SK-N-SH (cell line): ENCODE measurements around the gene EML3. TPM values are rescaled to one million over a fixed set of nuclear protein-coding genes. Genes with fewer than 3 reads are reported as not detected.

ENCODE experiments used
- CTCF ChIA-PET: fragments of 300-600, 350-600 bp; formaldehyde crosslinking; extraction: SDS; loops from one replicate; lab custom pipeline; 2021; lab: Yijun Ruan, JAX
- POLR2A ChIA-PET: fragments of 350-600 bp; sonication (Branson Sonifier 250); formaldehyde crosslinking; extraction: SDS; loops from one replicate; lab custom pipeline; 2020; ENCODE audit warnings: antibody characterized with exemption, inconsistent platforms; lab: Yijun Ruan, JAX
- DNase-seq: peaks from one replicate; pipeline ENCODE4 v3.0.0; 2012
- H2AFZ ChIP-seq: fragments of 200-600 bp; sonication (generic); 2 replicates; pipeline ENCODE4 v1.8.1; 2016; ENCODE audit warnings: antibody characterized with exemption, mild to moderate bottlenecking, low read depth
- H3F3A ChIP-seq: fragments of 200-600 bp; sonication (generic); replicated peaks from 2 replicates; pipeline ENCODE3; 2016; ENCODE audit warnings: antibody characterized with exemption, mild to moderate bottlenecking; ENCODE audit not compliant: insufficient read depth
- H3K27ac ChIP-seq, 2 experiments: fragments of 200-500 bp in 1 of 2; fragments of 200-600 bp in 1 of 2; sonication (Bioruptor generic) in 1 of 2; sonication (generic), shearing (Covaris generic) in 1 of 2; 2 replicates each; pipeline versions ENCODE4 v1.5.1 to v1.6.1; 2014 to 2016; ENCODE audit warnings: low read depth in 2 of 2, inconsistent platforms in 1 of 2, low read length in 1 of 2, mild to moderate bottlenecking in 1 of 2, mixed read lengths in 1 of 2
- H3K27me3 ChIP-seq: fragments of 200-600 bp; sonication (generic), shearing (Covaris generic); 2 replicates; pipeline ENCODE4 v1.6.1; 2016; ENCODE audit warnings: mixed run types; ENCODE audit not compliant: insufficient read depth
- H3K36me3 ChIP-seq, 2 experiments: fragments of 200-500 bp in 1 of 2; fragments of 200-600 bp in 1 of 2; sonication (Bioruptor generic) in 1 of 2; sonication (generic) in 1 of 2; replicated peaks in 1 of 2; 2 replicates each; pipeline versions ENCODE3 to v1.5.1; 2014 to 2016; ENCODE audit warnings: low read length in 1 of 2, mild to moderate bottlenecking in 1 of 2; ENCODE audit not compliant: insufficient read depth in 2 of 2, control insufficient read depth in 1 of 2
- H3K4me1 ChIP-seq, 2 experiments: fragments of 200-500 bp in 1 of 2; fragments of 200-600 bp in 1 of 2; sonication (Bioruptor generic) in 1 of 2; sonication (generic), shearing (Covaris generic) in 1 of 2; 2 replicates each; pipeline versions ENCODE4 v1.5.1 to v1.6.1; 2014 to 2016; ENCODE audit warnings: low read depth in 1 of 2, low read length in 1 of 2, mixed run types in 1 of 2; ENCODE audit not compliant: insufficient read depth in 2 of 2, control insufficient read depth in 1 of 2
- H3K4me2 ChIP-seq: fragments of 200-600 bp; sonication (generic), shearing (Covaris generic); 2 replicates; pipeline ENCODE4 v1.6.1; 2017; ENCODE audit warnings: mixed run types
- H3K4me3 ChIP-seq, 2 experiments: fragments of 200-500 bp in 1 of 2; fragments of 200-600 bp in 1 of 2; sonication (Bioruptor generic) in 1 of 2; sonication (generic), shearing (Covaris generic) in 1 of 2; 2 replicates each; pipeline versions ENCODE4 v1.5.1 to v1.8.1; 2014 to 2016; ENCODE audit warnings: low read depth in 2 of 2, inconsistent platforms in 1 of 2, low read length in 1 of 2, mild to moderate bottlenecking in 1 of 2, mixed read lengths in 1 of 2, moderate library complexity in 1 of 2
- H3K79me2 ChIP-seq: fragments of 200-600 bp; sonication (generic); 2 replicates; pipeline ENCODE4 v1.8.1; 2017; ENCODE audit warnings: mild to moderate bottlenecking; ENCODE audit not compliant: insufficient read depth
- H3K9ac ChIP-seq: fragments of 200-600 bp; sonication (generic); 2 replicates; pipeline ENCODE4 v1.6.1; 2017; ENCODE audit warnings: mixed run types
- H3K9me2 ChIP-seq: fragments of 200-600 bp; sonication (generic); 2 replicates; pipeline ENCODE4 v1.6.1; 2017; ENCODE audit warnings: mixed run types
- H3K9me3 ChIP-seq: fragments of 200-600 bp; sonication (generic); 2 replicates; pipeline ENCODE4 v1.6.1; 2017; ENCODE audit warnings: mixed run types, mild to moderate bottlenecking, moderate library complexity
- H4K20me1 ChIP-seq: fragments of 200-600 bp; sonication (generic); 2 replicates; pipeline ENCODE4 v1.6.1; 2017; ENCODE audit warnings: mild to moderate bottlenecking, mixed run types; ENCODE audit not compliant: insufficient read depth
- CHD2 ChIP-seq: fragments of 150-350 bp; IDR thresholded peaks from 2 replicates; pipeline ENCODE4 v1.6.1; 2018; ENCODE audit warnings: low read length; ENCODE audit not compliant: partially characterized antibody
- ELF1 ChIP-seq: IDR thresholded peaks from 2 replicates; pipeline ENCODE4 v1.4.0; 2012
- EP300 ChIP-seq, 2 experiments: IDR thresholded peaks; 2 replicates each; pipeline versions ENCODE4 v1.4.0 to v1.6.1; 2012; ENCODE audit warnings: borderline replicate concordance in 1 of 2, low read depth in 1 of 2, low read length in 1 of 2
- FOSL2 ChIP-seq: IDR thresholded peaks from 2 replicates; pipeline ENCODE4 v1.4.0; 2012; ENCODE audit warnings: low read depth, mild to moderate bottlenecking, moderate library complexity, borderline replicate concordance
- FOXJ3 ChIP-seq: sonication (generic); formaldehyde crosslinking; IDR thresholded peaks from 2 replicates; pipeline ENCODE4 v1.5.1; 2020; ENCODE audit warnings: mild to moderate bottlenecking, missing genetic modification reagents
- JUND ChIP-seq: IDR thresholded peaks from 2 replicates; pipeline ENCODE4 v1.4.0; 2012
- NRF1 ChIP-seq: IDR thresholded peaks from 2 replicates; pipeline ENCODE4 v1.6.1; 2012; ENCODE audit warnings: low read depth, mild to moderate bottlenecking, low read length
- RAD21 ChIP-seq: IDR thresholded peaks from 2 replicates; pipeline ENCODE4 v1.6.1; 2012; ENCODE audit warnings: mild to moderate bottlenecking, low read length
- RCOR1 ChIP-seq: fragments of 150-350 bp; IDR thresholded peaks from 2 replicates; pipeline ENCODE4 v1.6.1; 2017; ENCODE audit warnings: antibody characterized with exemption, low read length
- REST ChIP-seq: IDR thresholded peaks from 2 replicates; pipeline ENCODE4 v1.6.1; 2012; ENCODE audit warnings: mild to moderate bottlenecking, low read depth, low read length, moderate library complexity
- RFX5 ChIP-seq: IDR thresholded peaks from 2 replicates; pipeline ENCODE4 v1.6.1; 2012; ENCODE audit warnings: mild to moderate bottlenecking, improper control_type of control experiment, low read length
- RXRA ChIP-seq: IDR thresholded peaks from 2 replicates; pipeline ENCODE4 v1.4.0; 2012; ENCODE audit warnings: low read depth, mild to moderate bottlenecking, borderline replicate concordance
- SMC3 ChIP-seq: IDR thresholded peaks from 2 replicates; pipeline ENCODE4 v1.6.1; 2012; ENCODE audit warnings: low read depth, low read length, improper control_type of control experiment
- USF2 ChIP-seq: fragments of 150-350 bp; IDR thresholded peaks from 2 replicates; pipeline ENCODE4 v1.6.1; 2017; ENCODE audit warnings: antibody characterized with exemption, low read length, low read depth, borderline replicate concordance
- ZBTB33 ChIP-seq: IDR thresholded peaks from 2 replicates; pipeline ENCODE4 v1.4.0; 2012; ENCODE audit warnings: low read depth, borderline replicate concordance
- WGBS: methylation state at CpG from one replicate; pipeline ENCODE4 v1.1.6; 2017; ENCODE audit warnings: low lambda C conversion rate; 5-methylcytosine and 5-hydroxymethylcytosine counted together
- polyA plus RNA-seq, 3 experiments: library from polyadenylated mRNA; depleted of rRNA; stranded (reverse); fragments of >200 nt; gene quantifications; 2 replicates each; pipeline ENCODE4 v1.2.3, GENCODE V29; 2012

EML3 gene
- polyA plus RNA-seq, 1 of the 3 experiments (the other 2 are of a cell fraction) = 43.0 TPM

- H3F3A ChIP-seq = no peaks in the 10 kb centered on the region
- H3K36me3 ChIP-seq = peaks cover 27 to 43% of the 10 kb centered on the region in 2 experiments
- H3K9ac ChIP-seq = no peak overlapping the region
- peaks cover 8 to 10% of the 10 kb centered on the region in 2 experiments; a peak in 1 of 4 replicates for H3K4me1 ChIP-seq
- no peak overlapping the region for H2AFZ ChIP-seq
- no peak for DNase-seq
- no peak overlapping the region for H3K4me2 ChIP-seq
- no peaks in the 10 kb centered on the region for H3K9me3 ChIP-seq
- peaks cover 33% of the 10 kb centered on the region for H3K79me2 ChIP-seq
- POLR2A ChIA-PET = no interaction called here
- H3K9me2 ChIP-seq = no peaks in the 10 kb centered on the region
- H3K27me3 ChIP-seq = no peaks in the 10 kb centered on the region
- 99% methylated on average over 11 of the region's 11 CpGs for WGBS
- H3K27ac ChIP-seq = no peak overlapping the region
- TF ChIP-seq ELF1 = no peak
- no peak for TF ChIP-seq NRF1
- no peak for TF ChIP-seq ZBTB33
- TF ChIP-seq RXRA = no peak
- TF ChIP-seq REST = no peak
- no peak for TF ChIP-seq JUND
- TF ChIP-seq RAD21 = no peak
- no peak for TF ChIP-seq RFX5
- no peak for TF ChIP-seq CHD2
- TF ChIP-seq USF2 = no peak
- no peak for TF ChIP-seq FOXJ3 (CRISPR knock-in tag)
- TF ChIP-seq EP300 (IDR thresholded peaks at IDR 0.05; ENCODE audit: borderline replicate concordance in 1 of 2, low read depth in 1 of 2, low read length in 1 of 2) = no peak
- no peak for TF ChIP-seq RCOR1
- no peak for TF ChIP-seq FOSL2
- TF ChIP-seq SMC3 = no peak
- CTCF ChIA-PET = interaction anchor here (0.6 to 1.6 kb wide), 2 partner anchors 15 to 95 kb away, joined by 3 to 6 read pairs; no protein-coding TSS in a partner anchor
- no peak overlapping the region for H3K4me3 ChIP-seq
- H4K20me1 ChIP-seq = no peaks in the 10 kb centered on the region
These were observed 34.0 kb downstream of the EML3 start for GRCh38 chr11:62578541-62578940.
